ENCODE data around the gene CATSPERB.
"Not testable (repeated sequence)": the region's sequence is repeated elsewhere in the genome, so short reads cannot be mapped to it uniquely, and the experiment has no call there.

Gene CATSPERB

GRCh38 chr14:91748049-91748448 is 16.2 kb upstream of the CATSPERB start:
- no peaks in the 10 kb centered on the region for H3K9me3 Mint-ChIP-seq (ENCODE audit: low read depth)
- H3K27ac Mint-ChIP-seq, result no peak overlapping the region
- H3K27me3 Mint-ChIP-seq, result no peaks in the 10 kb centered on the region
- peaks cover 2% of the 10 kb centered on the region for H3K36me3 Mint-ChIP-seq
- no peak overlapping the region for H3K4me3 Mint-ChIP-seq
- H3K4me1 Mint-ChIP-seq (ENCODE audit: low read depth), result no peaks in the 10 kb centered on the region

GRCh38 chr14:91745344-91745743 is 13.5 kb upstream of the CATSPERB start:
- Mint-ChIP-seq H3K27me3 (no peaks in the 10 kb centered on the region), H3K4me3 (no peak overlapping the region), H3K4me1 (ENCODE audit: low read depth) (no peaks in the 10 kb centered on the region), H3K36me3 (no peaks in the 10 kb centered on the region), H3K27ac (no peak overlapping the region), H3K9me3 (ENCODE audit: low read depth) (no peaks in the 10 kb centered on the region)

GRCh38 chr14:91744068-91744480 is 12.2 kb upstream of the CATSPERB start:
- Mint-ChIP-seq H3K27ac (no peak overlapping the region), H3K36me3 (no peaks in the 10 kb centered on the region), H3K4me3 (no peak overlapping the region), H3K9me3 (ENCODE audit: low read depth) (no peaks in the 10 kb centered on the region), H3K27me3 (no peaks in the 10 kb centered on the region), H3K4me1 (ENCODE audit: low read depth) (no peaks in the 10 kb centered on the region)

- Mint-ChIP-seq H3K4me3 (no peak overlapping the region), H3K4me1 (ENCODE audit: low read depth) (no peaks in the 10 kb centered on the region), H3K9me3 (ENCODE audit: low read depth) (no peaks in the 10 kb centered on the region), H3K36me3 (no peaks in the 10 kb centered on the region), H3K27me3 (no peaks in the 10 kb centered on the region), H3K27ac (no peak overlapping the region)
These were observed 11.4 kb upstream of the CATSPERB start for GRCh38 chr14:91743305-91743653.

- Mint-ChIP-seq H3K27ac (no peak overlapping the region), H3K9me3 (ENCODE audit: low read depth) (no peaks in the 10 kb centered on the region), H3K4me3 (no peak overlapping the region), H3K4me1 (ENCODE audit: low read depth) (no peaks in the 10 kb centered on the region), H3K36me3 (no peaks in the 10 kb centered on the region), H3K27me3 (no peaks in the 10 kb centered on the region)
These were observed 10.9 kb upstream of the CATSPERB start for GRCh38 chr14:91742621-91743304.

- H3K27ac Mint-ChIP-seq, result not testable (repeated sequence)
These were observed 8.0 kb upstream of the CATSPERB start for GRCh38 chr14:91739867-91740266.

GRCh38 chr14:91737619-91738018 is 5.7 kb upstream of the CATSPERB start:
- Mint-ChIP-seq H3K4me1 (ENCODE audit: low read depth) (peaks cover 8% of the 10 kb centered on the region), H3K27ac (no peak overlapping the region), H3K4me3 (no peak overlapping the region), H3K9me3 (ENCODE audit: low read depth) (no peaks in the 10 kb centered on the region), H3K36me3 (peaks cover 6% of the 10 kb centered on the region), H3K27me3 (peaks cover 2% of the 10 kb centered on the region)

More at GRCh38 chr14:91739867-91740266, 8.0 kb upstream of the CATSPERB start:
- not testable (repeated sequence) for H3K9me3 Mint-ChIP-seq (ENCODE audit: low read depth); H3K27me3 Mint-ChIP-seq; H3K36me3 Mint-ChIP-seq; H3K4me1 Mint-ChIP-seq (ENCODE audit: low read depth); H3K4me3 Mint-ChIP-seq

GRCh38 chr14:91732859-91733477 is 1.1 kb upstream of the CATSPERB start:
- peaks cover 8% of the 10 kb centered on the region for H3K36me3 Mint-ChIP-seq
- H3K27ac Mint-ChIP-seq, result no peak overlapping the region
- H3K4me1 Mint-ChIP-seq (ENCODE audit: low read depth), result peaks cover 13% of the 10 kb centered on the region
- no peaks in the 10 kb centered on the region for H3K9me3 Mint-ChIP-seq (ENCODE audit: low read depth)
- H3K4me3 Mint-ChIP-seq, result no peak overlapping the region
- peaks cover 2% of the 10 kb centered on the region for H3K27me3 Mint-ChIP-seq

- peaks cover 12% of the 10 kb centered on the region for H3K36me3 Mint-ChIP-seq
- H3K4me3 Mint-ChIP-seq, result no peak overlapping the region
- peaks cover 13% of the 10 kb centered on the region for H3K4me1 Mint-ChIP-seq (ENCODE audit: low read depth)
- H3K9me3 Mint-ChIP-seq (ENCODE audit: low read depth), result no peaks in the 10 kb centered on the region
- no peak overlapping the region for H3K27ac Mint-ChIP-seq
- peaks cover 2% of the 10 kb centered on the region for H3K27me3 Mint-ChIP-seq
These were observed 553 bp upstream of the CATSPERB start for GRCh38 chr14:91732439-91732838.

GRCh38 chr14:91731018-91731417 is 868 bp downstream of the CATSPERB start:
- H3K36me3 Mint-ChIP-seq, result peaks cover 9% of the 10 kb centered on the region
- peaks cover 13% of the 10 kb centered on the region for H3K4me1 Mint-ChIP-seq (ENCODE audit: low read depth)
- no peak overlapping the region for H3K27ac Mint-ChIP-seq
- no peaks in the 10 kb centered on the region for H3K27me3 Mint-ChIP-seq
- H3K4me3 Mint-ChIP-seq, result no peak overlapping the region
- H3K9me3 Mint-ChIP-seq (ENCODE audit: low read depth), result no peaks in the 10 kb centered on the region

GRCh38 chr14:91729756-91730155 is 2.1 kb downstream of the CATSPERB start:
- Mint-ChIP-seq H3K36me3 (peaks cover 6% of the 10 kb centered on the region), H3K4me1 (ENCODE audit: low read depth) (peaks cover 13% of the 10 kb centered on the region), H3K27ac (no peak overlapping the region), H3K27me3 (no peaks in the 10 kb centered on the region), H3K4me3 (no peak overlapping the region), H3K9me3 (ENCODE audit: low read depth) (no peaks in the 10 kb centered on the region)

GRCh38 chr14:91728616-91729183 is 3.2 kb downstream of the CATSPERB start:
- peaks cover 6% of the 10 kb centered on the region for H3K36me3 Mint-ChIP-seq

GRCh38 chr14:91727121-91727520 is 4.8 kb downstream of the CATSPERB start:
- Mint-ChIP-seq H3K4me3 (no peak overlapping the region), H3K27ac (no peak overlapping the region), H3K36me3 (peaks cover 6% of the 10 kb centered on the region), H3K9me3 (ENCODE audit: low read depth) (no peaks in the 10 kb centered on the region), H3K4me1 (ENCODE audit: low read depth) (peaks cover 5% of the 10 kb centered on the region), H3K27me3 (no peaks in the 10 kb centered on the region)

More at GRCh38 chr14:91728616-91729183, 3.2 kb downstream of the CATSPERB start:
- no peak overlapping the region for H3K27ac Mint-ChIP-seq
- no peak overlapping the region for H3K4me3 Mint-ChIP-seq
- peaks cover 13% of the 10 kb centered on the region for H3K4me1 Mint-ChIP-seq (ENCODE audit: low read depth)
- no peaks in the 10 kb centered on the region for H3K9me3 Mint-ChIP-seq (ENCODE audit: low read depth)
- H3K27me3 Mint-ChIP-seq, result no peaks in the 10 kb centered on the region

- Mint-ChIP-seq H3K4me3 (no peak overlapping the region), H3K27ac (no peak overlapping the region), H3K9me3 (ENCODE audit: low read depth) (no peaks in the 10 kb centered on the region), H3K27me3 (no peaks in the 10 kb centered on the region), H3K36me3 (peaks cover 6% of the 10 kb centered on the region), H3K4me1 (ENCODE audit: low read depth) (peaks cover 10% of the 10 kb centered on the region)
These were observed 8.4 kb downstream of the CATSPERB start for GRCh38 chr14:91723501-91723900.

- Mint-ChIP-seq H3K9me3 (ENCODE audit: low read depth) (no peaks in the 10 kb centered on the region), H3K4me3 (no peak overlapping the region), H3K27ac (no peak overlapping the region), H3K27me3 (no peaks in the 10 kb centered on the region), H3K36me3 (no peaks in the 10 kb centered on the region), H3K4me1 (ENCODE audit: low read depth) (peaks cover 8% of the 10 kb centered on the region)
These were observed 9.5 kb downstream of the CATSPERB start for GRCh38 chr14:91722386-91722785.
